HG03280 (cell line): ENCODE data around the gene GRIN2B.

Experiments
- ATAC-seq: cut with Tn5 transposase; IDR thresholded peaks from one replicate; pipeline ENCODE4 v1.9.1; 2021; ENCODE audit warnings: mild to moderate bottlenecking, moderate library complexity; ENCODE audit not compliant: unreplicated experiment

GRIN2B gene

DNA sequence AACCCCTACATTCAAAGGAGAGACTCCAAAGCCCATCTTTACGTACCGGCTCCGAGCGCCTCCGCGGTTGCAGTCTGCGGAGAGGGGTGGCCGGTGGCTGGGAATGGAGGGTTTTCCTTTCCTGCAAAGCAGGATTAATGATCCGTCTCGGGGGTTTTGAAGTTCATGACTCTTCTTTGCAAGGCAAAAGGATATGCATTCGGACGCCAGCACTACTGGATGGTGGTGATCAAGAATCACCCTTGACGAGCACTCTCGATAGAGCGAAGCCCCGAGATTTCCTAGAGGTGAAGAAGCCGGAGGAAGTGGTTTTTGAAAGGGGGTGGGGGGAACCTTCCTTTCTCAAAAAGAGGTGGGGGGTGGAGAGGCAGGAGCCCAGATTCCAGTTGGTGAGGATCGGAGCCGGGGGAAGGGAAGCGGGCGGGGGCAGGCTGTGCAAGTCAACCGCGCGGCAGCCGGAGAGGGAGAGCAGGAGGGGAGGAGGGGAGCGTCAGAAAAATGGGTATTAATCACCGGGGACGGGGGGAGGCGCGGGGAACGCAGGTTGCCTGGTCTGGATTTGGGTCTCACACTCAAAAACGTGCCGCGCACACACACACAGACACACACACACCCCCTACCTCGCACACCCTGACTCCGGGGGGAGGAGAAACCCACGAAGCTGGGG is at the start of gene GRIN2B:
Gene GRIN2B, minus strand, starts transcription at position 307 of the 667 bp plus-strand sequence. CDS start 115,394 bp downstream, outside the sequence.
- no peak for ATAC-seq

DNA sequence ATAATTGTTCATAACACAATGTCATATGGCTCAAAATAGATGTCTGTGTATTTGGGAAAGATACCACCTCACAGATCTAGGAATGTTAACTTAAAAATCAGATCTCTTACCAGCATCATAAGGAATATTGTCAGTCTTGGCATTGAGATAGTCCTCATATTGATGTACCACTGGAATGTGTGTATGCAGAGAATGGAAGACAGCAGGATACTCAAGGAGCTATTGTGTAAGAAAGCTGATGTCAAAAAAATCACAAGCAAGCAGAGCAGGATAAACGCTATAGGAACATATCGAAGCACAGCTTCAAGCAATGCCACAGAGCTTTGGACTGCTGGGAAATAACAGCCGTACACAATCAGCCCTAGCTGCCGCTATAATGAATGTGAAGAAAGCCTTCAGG is 45.1 kb upstream of the GRIN2B start:
- no peak for ATAC-seq

- no peak for ATAC-seq
Observed at GRCh38 chr12:14024591-14024990, 43.2 kb upstream of the GRIN2B start.

- no peak for ATAC-seq
Observed at GRCh38 chr12:14018080-14018479, 36.7 kb upstream of the GRIN2B start.

- ATAC-seq, result no peak
Observed at GRCh38 chr12:14010989-14011388, 29.6 kb upstream of the GRIN2B start.

GRCh38 chr12:14007639-14008038 is 26.2 kb upstream of the GRIN2B start:
- no peak for ATAC-seq

GRCh38 chr12:13992585-13992984 is 11.2 kb upstream of the GRIN2B start:
- ATAC-seq, result no peak

DNA sequence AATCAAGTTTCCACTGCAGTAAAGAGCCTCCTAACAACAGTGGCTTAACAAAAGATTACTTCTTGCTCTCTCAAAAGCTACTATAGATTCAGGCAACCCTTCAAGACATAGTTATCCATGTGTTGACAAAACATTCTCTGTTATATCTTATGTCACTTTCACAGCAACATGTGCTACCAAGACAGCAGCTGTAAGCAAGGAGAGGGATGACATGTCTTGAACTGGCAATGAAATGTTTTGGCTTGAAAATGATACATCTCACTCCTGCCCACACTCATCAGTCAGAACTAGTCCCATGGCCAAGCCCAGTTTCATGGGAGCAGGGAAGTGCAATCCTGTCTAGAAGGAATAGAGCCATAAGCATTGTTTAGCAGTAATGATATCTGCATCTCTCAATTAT is 10.7 kb upstream of the GRIN2B start:
- ATAC-seq, result no peak

DNA sequence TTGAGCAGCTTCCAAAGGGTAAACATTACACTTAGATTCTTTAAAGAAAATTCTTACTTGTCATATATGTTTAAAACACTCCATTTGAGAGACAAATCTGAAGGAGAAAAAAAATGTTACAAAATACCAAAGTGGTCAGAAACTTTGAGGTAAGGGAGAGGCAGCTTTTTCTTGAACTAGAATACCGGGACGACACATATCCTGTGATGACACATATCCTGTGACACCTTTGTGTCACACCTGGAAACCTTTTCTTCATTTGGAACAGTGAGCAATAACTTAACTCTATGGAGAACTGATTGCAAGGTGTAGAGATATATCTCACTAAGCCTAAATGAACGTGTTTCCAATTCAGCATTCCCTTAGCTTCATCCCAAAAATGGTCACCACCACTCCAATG is 4.6 kb upstream of the GRIN2B start:
- no peak for ATAC-seq

- no peak for ATAC-seq
Observed at GRCh38 chr12:13981990-13982389, 588 bp upstream of the GRIN2B start.

GRCh38 chr12:13980538-13981295 is 685 bp downstream of the GRIN2B start:
- ATAC-seq, result no peak

DNA sequence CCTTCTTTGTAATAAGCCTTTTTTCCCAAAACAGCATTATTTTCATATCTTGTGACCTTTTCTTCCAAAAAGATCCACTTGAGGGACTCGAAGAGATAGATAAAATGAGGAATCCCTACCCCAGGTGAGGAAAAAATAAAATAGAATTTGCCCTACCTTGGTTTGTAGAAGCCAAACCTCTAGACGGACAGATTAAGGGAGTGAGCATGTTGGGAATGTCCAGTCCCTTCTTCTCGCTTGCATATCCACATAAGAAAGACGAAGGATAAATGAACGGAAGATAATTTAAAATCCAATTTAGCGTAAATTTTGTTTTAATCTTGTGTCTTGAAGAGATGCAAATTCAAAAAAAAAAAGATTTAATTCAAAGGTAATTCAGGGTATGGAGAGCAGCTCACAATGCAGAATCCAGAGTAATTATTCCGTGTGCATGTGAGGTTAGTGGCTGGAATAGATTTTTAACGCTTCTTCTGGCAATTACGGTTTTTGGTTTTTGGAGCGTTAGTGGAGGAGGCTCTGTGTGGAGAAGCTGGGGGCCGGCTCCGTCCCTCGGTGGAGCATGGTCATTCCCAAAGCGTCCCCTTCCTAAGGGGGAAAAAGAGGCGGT is 1.5 kb downstream of the GRIN2B start:
- ATAC-seq, result no peak

- no peak for ATAC-seq
Observed at GRCh38 chr12:13978876-13979275, 2.5 kb downstream of the GRIN2B start.

DNA sequence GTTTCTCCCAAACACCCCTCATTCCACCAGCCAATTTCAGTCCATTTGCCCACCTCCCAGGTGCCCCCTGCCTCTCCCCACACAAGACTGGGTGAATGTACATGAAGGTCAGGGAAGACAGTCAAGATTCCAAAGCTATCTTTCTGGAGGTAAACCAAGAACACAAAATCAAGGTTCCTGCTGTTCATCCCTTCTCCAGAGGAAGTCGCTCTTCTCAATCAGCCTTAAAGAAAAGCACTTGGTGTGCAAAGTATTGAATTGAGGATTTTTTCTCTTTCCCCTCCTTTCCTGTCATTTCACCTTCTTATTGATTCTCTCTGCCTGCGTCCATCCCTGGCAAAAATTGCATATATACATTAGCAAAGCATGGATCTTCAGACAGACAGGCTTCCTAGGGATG is 4.5 kb downstream of the GRIN2B start:
- ATAC-seq, result no peak

DNA sequence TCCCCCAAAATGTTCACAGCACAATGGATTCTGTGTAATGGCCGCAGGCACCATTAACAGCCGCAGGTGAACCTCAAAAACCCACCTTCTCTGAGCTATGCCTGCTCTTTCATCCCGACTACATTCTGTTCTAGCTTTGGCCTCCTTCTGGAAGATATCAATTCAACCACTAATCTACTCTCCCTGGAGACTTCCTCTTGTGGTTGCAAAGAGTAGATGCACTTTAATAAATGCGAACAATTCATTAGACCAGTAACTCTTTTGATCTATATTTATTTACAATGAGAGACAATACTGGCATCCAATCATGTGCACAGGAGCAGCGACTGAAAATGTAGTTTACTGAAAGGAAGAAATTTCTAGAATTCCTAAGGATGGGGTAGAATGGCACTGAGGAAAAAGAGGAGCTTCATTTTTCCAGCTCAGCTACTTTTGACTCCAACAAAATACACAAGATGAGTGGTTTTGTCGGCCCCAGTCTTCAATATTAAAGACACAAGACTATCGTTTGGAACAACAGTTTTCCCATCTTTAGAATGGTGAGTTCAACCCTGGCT is 5.3 kb downstream of the GRIN2B start:
- ATAC-seq, result no peak

DNA sequence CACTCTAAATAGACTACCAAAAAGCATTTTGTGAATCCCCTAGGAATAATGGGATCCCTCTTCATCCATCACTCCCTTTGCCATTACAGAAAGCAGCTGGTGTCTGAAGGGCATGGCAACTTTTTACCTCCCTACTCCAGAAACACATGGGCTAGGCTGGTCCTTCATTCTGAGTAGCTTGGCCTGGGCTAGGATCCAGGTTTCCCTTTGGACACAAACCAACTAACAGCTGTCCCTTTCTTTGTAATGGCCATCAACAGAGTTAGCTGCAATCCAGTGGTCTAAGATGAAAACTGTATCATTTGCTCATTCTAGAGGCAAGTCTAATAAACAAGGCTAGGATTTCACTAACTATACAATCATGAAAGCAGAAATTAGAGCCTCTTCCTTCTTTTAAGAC is 7.4 kb downstream of the GRIN2B start:
- ATAC-seq, result no peak

GRCh38 chr12:13970803-13971202 is 10.6 kb downstream of the GRIN2B start:
- ATAC-seq, result no peak

- ATAC-seq, result no peak
Observed at GRCh38 chr12:13968281-13968680, 13.1 kb downstream of the GRIN2B start.

DNA sequence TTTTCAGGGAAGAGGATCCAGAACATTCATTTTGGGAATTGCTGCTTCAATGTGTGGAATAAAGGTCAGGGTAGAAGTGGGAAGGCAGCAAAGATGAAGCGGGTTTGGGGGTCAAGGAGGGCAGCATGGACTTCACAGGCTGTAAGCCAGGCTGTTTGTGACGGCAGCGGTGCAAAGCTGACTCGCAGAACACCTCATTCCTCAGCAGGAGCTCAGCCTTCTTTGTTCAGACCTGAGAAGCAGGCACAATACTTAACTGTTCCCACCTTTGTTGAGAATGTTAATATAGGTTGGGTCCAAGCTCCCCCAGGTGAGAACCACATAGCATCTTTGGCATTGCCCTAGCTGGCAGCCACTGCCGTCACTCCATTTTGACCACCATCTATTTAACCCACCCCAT is 16.7 kb downstream of the GRIN2B start:
- no peak for ATAC-seq

DNA sequence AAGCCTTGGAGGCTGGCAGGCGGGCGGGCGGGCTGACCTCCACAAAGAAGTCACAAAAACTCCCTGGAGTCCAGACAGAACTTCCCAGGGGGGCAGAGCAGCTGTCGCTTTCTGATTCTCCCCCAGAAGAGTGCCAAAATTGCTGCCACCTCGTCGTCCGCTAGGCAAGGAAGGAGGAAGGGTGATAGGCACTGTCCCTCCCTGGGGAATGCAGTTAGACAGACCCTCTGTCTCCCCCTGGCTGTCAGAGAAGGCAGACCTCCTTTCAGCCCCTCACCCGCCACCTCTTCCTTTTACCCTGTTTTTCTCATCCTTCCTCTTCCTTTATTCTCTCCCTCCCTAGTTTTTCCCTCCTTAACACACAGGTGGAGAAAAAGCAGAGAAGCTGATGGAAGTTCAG is 18.7 kb downstream of the GRIN2B start:
- no peak for ATAC-seq

DNA sequence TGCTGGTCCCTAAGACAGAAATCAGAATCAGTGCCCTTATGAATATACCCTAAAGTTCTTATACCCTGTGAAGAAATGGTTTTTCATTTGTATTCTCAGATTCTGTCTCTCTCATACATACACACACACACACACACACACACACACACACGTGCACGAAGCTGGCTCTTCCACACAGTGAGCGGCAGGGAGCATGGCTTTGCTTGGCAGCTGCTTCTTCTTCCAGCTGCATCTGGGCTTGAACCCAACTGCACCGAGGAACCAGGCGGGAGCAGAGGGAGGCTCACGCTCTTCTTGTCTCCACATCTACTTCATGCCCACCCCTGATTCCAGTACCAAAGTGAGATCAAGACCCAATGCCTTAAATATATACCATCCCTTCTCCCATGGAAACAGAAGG is 19.4 kb downstream of the GRIN2B start:
- ATAC-seq, result no peak
